SJSA1 (cell line): ENCODE results near the gene TIMM44. TPM values are rescaled to one million over a fixed set of nuclear protein-coding genes. Genes with fewer than 3 reads are reported as not detected.

Source experiments
- DNase-seq, 2 experiments: peaks; one replicate each; pipeline ENCODE4 v3.0.0-alpha.2; 2015 to 2020; ENCODE audit warnings: low spot score in 2 of 2, low read depth in 1 of 2
- H3K27ac ChIP-seq: fragments of 250-450 bp; sonication (Bioruptor Pico); 2 replicates; pipeline ENCODE4 v1.5.1; 2020; ENCODE audit warnings: mild to moderate bottlenecking, moderate library complexity
- H3K27me3 ChIP-seq: fragments of 250-450 bp; sonication (Bioruptor Pico); replicated peaks from 2 replicates; pipeline ENCODE4 v1.5.1; 2020; ENCODE audit warnings: mild to moderate bottlenecking, moderate library complexity
- H3K36me3 ChIP-seq: fragments of 250-450 bp; sonication (Bioruptor Pico); 2 replicates; pipeline ENCODE4 v1.5.1; 2020; ENCODE audit warnings: mild to moderate bottlenecking
- H3K4me1 ChIP-seq: fragments of 250-450 bp; sonication (Bioruptor Pico); replicated peaks from 2 replicates; pipeline ENCODE4 v1.6.1; 2021; ENCODE audit warnings: mild to moderate bottlenecking
- H3K4me3 ChIP-seq: fragments of 250-450 bp; sonication (Bioruptor Pico); 2 replicates; pipeline ENCODE4 v1.5.1; 2020; ENCODE audit warnings: mild to moderate bottlenecking
- H3K9me3 ChIP-seq: fragments of 250-450 bp; sonication (Bioruptor Pico); replicated peaks from 2 replicates; pipeline ENCODE4 v1.5.1; 2020; ENCODE audit warnings: mild to moderate bottlenecking
- total RNA-seq: library from RNA; depleted of rRNA; stranded (reverse); fragments of >200 nt; shearing (Covaris generic); gene quantifications from 2 replicates; pipeline ENCODE4 v1.2.3, GENCODE V29; 2014; rRNA removed

Gene TIMM44, protein sequence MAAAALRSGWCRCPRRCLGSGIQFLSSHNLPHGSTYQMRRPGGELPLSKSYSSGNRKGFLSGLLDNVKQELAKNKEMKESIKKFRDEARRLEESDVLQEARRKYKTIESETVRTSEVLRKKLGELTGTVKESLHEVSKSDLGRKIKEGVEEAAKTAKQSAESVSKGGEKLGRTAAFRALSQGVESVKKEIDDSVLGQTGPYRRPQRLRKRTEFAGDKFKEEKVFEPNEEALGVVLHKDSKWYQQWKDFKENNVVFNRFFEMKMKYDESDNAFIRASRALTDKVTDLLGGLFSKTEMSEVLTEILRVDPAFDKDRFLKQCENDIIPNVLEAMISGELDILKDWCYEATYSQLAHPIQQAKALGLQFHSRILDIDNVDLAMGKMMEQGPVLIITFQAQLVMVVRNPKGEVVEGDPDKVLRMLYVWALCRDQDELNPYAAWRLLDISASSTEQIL
- total RNA-seq = 49.6 and 65.3 TPM in 2 replicates

DNA sequence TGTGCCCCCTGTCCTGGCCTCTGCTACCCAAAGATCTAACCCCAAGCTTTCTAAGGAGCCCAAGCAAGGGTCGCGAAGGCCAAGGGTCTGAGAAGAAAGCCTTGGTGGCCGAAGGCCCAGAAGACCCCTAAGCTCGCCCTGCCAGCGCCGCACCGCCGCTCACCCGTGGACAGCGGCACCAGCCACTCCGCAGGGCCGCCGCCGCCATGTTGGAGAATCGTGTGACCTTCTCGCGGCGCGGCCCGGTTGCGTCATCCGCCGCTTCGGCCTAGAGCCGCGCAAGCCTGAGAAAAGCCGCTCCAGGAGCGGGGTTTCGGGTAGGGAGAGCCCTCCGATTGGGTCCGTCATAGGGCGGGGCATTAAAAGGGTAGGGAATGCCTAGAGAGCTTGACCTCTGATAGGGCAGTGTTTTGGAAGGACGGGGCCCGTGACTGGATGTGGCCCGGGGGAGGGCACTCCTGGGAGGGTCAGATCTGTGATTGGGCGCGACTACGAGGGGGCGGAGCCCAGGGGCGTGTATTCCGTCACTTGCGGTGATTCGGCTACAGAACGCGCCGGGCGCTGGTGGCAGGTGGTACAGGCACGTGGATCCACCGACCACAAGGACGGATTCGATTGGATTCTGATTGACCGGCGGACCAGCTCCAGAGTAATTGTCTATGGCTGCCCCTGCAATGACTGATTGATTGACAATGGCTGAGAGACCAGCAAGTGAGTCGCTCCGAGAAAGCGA, at the start of gene TIMM44:
TSS of gene TIMM44 (minus strand) at position 223 of the 733 bp plus-strand sequence. CDS start at position 208, 15 bp downstream.
- Histone ChIP-seq H3K4me1 (peaks cover 3% of the 10 kb centered on the region; the same call in 1 of the 2 replicates), H3K27ac (peak within 1 kb of the TSS; percentile 85), H3K4me3 (peak within 1 kb of the TSS; percentile 79), H3K27me3 (no peaks in the 10 kb centered on the region), H3K36me3 (peaks cover 36% of the 10 kb centered on the region), H3K9me3 (no peaks in the 10 kb centered on the region)
- peak; percentile 99 to 100 for DNase-seq

DNA sequence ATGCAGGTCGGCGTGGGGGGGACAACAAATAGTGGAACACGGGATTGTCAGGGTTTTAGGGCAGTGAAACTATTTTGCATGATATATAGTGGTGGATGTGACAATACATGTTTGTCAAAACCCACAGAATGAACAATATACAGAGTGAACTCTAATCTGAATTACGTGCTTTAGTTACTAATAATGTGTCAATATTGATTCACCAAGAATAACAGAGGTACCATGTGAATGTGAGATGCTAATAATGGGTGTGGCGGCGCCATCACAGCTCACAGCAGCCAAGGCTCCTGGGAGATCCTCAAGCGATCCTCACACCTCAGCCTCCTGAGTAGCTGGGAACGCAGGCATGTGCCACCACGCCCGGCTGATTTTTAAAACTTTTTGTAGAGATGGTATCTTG, 49.1 kb upstream of the TIMM44 start:
- no peaks in the 10 kb centered on the region for H3K27me3 ChIP-seq
- H3K4me1 ChIP-seq = peaks cover 32% of the 10 kb centered on the region
- H3K4me3 ChIP-seq = no peak overlapping the region
- DNase-seq = no peak
- no peaks in the 10 kb centered on the region for H3K9me3 ChIP-seq
- no peak overlapping the region for H3K27ac ChIP-seq
- H3K36me3 ChIP-seq = peaks cover 44% of the 10 kb centered on the region

DNA sequence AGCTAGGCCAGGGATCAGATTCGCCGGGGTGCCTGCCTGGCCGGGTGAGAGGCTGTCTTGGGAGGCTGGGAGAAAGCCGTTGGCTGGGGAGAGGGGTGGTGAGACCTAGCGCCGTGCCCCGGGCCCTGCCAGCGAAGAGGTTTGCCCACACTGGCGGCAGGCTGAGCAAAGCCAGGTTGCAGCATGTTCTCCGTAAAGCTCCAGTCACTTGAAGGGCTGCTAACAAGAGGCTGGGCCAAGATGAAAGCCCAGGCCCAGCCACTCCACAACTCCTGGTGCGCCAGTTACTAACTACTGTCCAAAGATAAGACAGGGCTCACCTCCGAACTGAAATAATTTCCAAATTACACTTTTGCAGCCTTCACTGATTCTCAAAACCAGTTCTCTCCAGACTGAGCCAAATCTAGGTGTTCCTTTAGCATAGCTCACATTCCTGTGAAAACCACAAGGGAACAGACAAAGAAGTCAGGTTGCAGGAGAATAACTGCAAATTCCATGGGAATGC, 45.7 kb upstream of the TIMM44 start:
- H3K4me1 ChIP-seq = peaks cover 40% of the 10 kb centered on the region
- no peaks in the 10 kb centered on the region for H3K9me3 ChIP-seq
- peak in 1 of 2 experiments; percentile 38 for DNase-seq
- H3K27ac ChIP-seq = peak overlapping the region; percentile 64
- no peak overlapping the region for H3K4me3 ChIP-seq
- H3K36me3 ChIP-seq = peaks cover 73% of the 10 kb centered on the region
- no peaks in the 10 kb centered on the region for H3K27me3 ChIP-seq

DNA sequence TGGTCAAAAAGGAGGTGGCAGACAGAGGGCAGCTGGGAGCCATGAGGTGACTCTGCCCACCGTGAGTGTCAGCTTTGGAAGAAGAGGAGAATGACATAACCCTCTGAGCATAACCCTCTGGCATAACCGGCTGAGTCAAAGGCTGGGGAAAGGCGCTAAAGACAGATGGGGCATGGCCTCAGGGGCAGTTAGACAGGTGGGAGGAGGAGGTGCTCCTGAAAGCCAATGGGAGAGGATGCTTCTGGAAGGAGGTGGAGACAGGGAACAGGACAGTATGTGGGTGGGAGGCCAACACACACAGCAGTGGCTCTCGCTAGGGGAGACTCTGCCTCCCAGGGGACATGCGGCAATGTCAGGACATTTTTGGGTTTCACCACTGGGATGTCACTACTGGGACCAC, 44.8 kb upstream of the TIMM44 start:
- peak overlapping the region; percentile 64; the same call in 1 of the 2 replicates for H3K27ac ChIP-seq
- peaks cover 81% of the 10 kb centered on the region for H3K36me3 ChIP-seq
- no peaks in the 10 kb centered on the region for H3K9me3 ChIP-seq
- no peak for DNase-seq
- H3K4me3 ChIP-seq = no peak overlapping the region
- H3K4me1 ChIP-seq = peaks cover 40% of the 10 kb centered on the region
- H3K27me3 ChIP-seq = no peaks in the 10 kb centered on the region

DNA sequence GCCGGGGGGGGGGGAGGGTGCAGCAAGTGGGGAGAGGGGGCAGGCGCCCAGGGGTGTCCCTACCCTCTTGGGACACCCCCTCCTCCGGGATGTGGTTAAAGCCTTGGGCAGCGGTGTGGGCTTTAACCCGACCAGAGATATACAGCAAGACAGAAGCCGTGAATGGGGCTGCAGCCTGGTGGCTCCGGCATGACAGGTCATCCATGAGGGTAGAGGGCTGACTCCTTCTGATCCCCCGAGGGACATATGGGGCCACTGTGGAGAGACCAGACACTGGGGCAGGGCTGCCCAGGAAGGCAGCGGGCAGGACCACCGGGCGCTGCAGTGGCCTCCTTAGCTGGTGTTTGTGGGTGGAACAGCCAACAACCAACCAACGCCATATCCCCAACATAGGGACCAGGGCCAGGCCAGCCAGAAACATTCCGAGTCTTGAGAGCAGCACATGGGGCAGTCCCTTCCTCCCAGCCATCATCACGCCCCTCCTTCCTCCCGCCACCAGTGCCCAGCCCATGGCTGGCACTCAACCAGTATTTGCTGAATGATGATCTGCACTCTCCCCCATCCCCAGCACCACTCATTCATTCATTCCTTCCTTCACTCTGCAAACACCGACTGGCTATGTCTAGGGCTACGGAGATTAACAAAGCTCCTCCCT, 43.8 kb upstream of the TIMM44 start:
- Histone ChIP-seq H3K4me1 (peaks cover 40% of the 10 kb centered on the region), H3K9me3 (no peaks in the 10 kb centered on the region), H3K27me3 (no peaks in the 10 kb centered on the region), H3K36me3 (peaks cover 91% of the 10 kb centered on the region), H3K27ac (peak overlapping the region; percentile 35; the same call in 1 of the 2 replicates), H3K4me3 (no peak overlapping the region)
- DNase-seq = no peak

DNA sequence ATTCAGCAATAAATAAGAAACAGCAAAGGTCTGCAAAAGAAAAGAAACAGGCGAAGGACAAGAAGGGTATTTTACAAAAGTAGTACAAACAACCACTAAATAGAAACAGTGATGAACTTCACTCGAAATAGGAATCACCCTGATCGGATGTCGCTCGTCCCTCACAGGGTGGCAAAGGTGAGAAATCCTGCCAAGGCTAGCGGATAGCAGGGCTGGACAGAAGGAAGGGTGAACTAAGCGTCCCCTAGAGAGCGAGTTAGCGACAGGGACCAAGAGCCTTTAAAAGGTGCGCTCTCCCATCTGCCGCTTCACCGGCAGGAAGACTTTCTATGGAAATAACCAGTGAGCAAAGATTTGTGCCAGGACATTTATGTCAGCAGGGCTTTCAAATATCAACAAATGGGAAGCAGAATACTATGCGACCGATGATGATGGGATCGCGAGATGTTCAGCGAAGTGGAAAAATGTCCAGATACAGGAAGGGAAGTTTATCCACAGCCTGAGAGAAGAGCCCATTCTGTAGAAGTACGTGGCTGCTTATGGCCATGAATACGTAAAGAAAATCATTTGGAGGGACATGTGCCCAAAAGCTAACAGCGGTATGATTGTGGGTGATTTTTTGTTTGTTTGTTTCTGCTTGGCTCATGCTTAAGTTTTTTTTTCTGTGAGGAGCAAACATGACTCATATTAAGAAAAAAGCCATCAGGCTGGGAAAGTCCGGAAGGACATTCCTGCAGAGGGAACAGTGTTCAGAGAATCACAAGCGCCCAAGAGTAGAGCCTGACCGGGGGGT, 43.1 kb upstream of the TIMM44 start:
- Histone ChIP-seq H3K27me3 (no peaks in the 10 kb centered on the region), H3K4me3 (no peak overlapping the region), H3K9me3 (no peaks in the 10 kb centered on the region), H3K36me3 (peaks cover 93% of the 10 kb centered on the region), H3K4me1 (peaks cover 40% of the 10 kb centered on the region), H3K27ac (peak overlapping the region; percentile 45)
- DNase-seq = peak; percentile 63 to 89

DNA sequence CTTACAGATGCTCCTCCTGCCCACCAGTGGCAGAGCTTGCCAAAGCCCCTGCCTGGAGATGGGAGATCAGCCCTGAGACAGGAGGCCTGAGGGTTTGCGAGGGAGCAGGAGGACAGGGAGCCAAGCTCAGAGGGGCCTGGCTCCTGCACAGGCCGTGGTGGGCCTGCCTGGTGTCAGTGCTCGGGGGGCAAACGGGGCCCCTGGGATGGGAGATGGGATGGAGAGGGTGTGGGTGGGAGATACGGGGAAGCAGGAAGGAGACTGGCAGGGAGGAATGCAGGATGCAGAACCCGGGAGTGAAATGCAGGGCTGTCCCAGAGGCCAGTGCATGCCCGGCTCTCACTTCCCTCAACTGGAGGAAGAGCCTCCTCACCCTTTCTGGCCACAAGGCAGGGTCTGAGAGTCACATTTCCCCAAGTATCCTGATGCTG, 42.0 kb upstream of the TIMM44 start:
- no peak overlapping the region for H3K27ac ChIP-seq
- H3K36me3 ChIP-seq = peaks cover 88% of the 10 kb centered on the region
- H3K9me3 ChIP-seq = no peaks in the 10 kb centered on the region
- peaks cover 40% of the 10 kb centered on the region for H3K4me1 ChIP-seq
- no peaks in the 10 kb centered on the region for H3K27me3 ChIP-seq
- H3K4me3 ChIP-seq = no peak overlapping the region
- no peak for DNase-seq

DNA sequence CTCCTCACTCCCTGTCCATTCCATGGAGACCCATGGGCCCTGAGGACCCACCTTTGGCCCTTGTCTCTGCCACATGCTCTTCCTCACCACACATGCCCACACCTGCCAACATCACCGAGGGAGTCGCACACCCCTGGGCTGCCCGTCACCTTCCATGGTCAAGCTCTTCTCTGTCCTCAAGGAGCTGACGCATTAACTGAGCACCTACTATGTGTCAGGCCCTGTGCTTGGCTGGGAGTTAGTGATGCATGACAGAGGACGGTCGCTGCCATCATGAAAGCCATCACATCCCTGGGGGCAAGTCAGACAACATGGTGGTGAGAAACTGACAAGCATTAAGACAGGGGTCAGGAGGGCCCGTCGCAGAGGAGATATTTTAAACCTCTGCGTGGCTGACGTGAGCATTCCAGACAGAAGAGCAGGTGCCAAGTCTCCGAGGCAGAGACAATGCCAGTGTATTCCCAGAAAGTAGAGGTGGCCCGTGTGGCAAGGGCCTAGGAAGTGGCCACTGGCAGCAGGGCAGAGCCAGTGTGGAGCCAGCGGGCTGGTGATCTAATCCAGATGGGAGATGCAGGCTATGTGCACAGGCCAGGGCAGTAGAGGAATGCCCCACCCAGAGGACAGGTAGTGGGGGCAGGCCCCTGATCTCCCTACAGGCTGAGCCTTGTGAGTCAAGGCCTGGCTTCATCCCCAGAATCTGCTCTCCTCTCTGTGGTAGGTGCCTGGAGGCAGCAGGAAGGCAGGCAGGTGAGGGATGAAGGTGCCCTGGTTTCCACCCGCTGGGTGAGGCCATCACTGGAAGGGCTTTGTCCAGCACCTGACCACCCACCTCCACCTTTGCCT, 40.8 kb upstream of the TIMM44 start:
- peaks cover 32% of the 10 kb centered on the region for H3K4me1 ChIP-seq
- H3K27ac ChIP-seq = no peak overlapping the region
- no peaks in the 10 kb centered on the region for H3K9me3 ChIP-seq
- peaks cover 88% of the 10 kb centered on the region for H3K36me3 ChIP-seq
- H3K27me3 ChIP-seq = no peaks in the 10 kb centered on the region
- no peak overlapping the region for H3K4me3 ChIP-seq
- DNase-seq = no peak

DNA sequence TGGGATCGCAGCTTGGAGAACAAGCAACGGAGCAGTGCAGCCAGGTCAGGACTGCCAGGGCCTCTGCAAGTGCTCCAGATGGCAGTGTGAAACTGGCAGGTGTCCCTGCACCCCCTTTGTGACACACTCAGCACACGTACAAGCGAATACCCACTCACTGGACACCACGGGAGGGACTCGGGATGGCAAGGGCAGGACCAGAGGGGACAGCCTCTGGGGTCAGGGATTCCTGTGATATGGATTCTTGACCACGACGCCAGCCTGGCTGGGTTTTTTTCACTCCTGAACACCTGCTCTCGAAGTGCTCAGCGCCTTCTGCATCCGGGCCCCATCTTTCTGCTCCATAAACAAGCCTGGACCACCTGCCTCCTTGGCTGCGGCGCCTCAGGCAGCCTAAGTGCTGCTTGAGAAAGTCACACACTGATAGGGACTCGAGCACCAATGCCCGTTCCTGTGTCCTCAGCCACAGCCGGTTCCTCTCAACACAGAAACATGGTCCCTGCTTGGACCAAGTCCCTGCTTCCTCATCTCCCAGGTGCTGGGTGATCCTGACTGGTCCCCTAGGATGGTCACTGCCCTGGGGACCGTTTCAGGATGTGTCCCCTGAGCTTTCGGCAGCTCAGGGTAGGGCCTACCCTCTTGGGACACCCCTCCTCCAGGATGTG, 40.0 kb upstream of the TIMM44 start:
- peaks cover 88% of the 10 kb centered on the region for H3K36me3 ChIP-seq
- no peaks in the 10 kb centered on the region for H3K9me3 ChIP-seq
- no peak overlapping the region for H3K4me3 ChIP-seq
- H3K27me3 ChIP-seq = no peaks in the 10 kb centered on the region
- peaks cover 24% of the 10 kb centered on the region for H3K4me1 ChIP-seq
- no peak for DNase-seq
- H3K27ac ChIP-seq = no peak overlapping the region

DNA sequence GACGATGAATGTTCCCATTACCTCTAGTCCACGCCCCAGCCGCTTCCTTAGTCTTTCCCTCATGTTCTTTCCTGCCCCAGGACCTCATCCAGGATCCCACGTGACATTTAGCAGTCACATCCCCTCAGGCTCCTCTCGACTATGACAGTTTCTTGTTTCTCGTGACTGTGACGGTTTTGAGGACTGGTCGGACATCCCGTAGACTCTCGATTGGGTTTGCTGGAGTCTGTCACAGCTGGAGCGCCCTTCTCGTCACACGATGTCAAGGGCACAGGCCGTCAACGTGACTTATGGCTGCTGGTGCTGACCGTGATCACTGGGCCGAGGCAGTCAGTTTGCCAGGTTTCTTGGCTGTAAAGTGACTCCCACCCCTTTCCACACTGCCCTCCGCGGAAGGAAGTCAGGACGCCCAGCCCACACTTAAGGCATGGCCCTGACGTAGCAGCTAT, 39.2 kb upstream of the TIMM44 start:
- Histone ChIP-seq H3K27ac (no peak overlapping the region), H3K27me3 (no peaks in the 10 kb centered on the region), H3K4me1 (peaks cover 16% of the 10 kb centered on the region), H3K4me3 (no peak overlapping the region), H3K36me3 (peaks cover 88% of the 10 kb centered on the region), H3K9me3 (no peaks in the 10 kb centered on the region)
- DNase-seq = no peak

DNA sequence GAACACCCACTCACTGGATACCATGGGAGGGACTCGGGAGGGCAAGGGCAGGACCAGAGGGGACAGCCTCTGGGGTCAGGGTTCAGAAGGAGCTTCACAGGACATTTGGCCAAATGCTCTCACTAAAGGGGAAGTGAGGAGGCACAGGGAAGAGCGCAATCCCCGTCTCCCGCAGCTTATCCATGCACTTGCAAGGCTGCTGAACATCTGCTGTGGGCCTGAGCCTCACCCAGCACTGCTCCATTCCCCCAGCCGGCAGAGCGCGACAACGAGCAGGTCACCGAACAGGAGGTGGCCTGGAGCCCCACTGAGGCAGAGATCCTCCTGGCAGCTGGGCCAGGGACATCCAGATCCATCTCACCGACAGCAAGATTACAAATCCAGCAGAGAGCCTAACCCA, 38.6 kb upstream of the TIMM44 start:
- Histone ChIP-seq H3K9me3 (no peaks in the 10 kb centered on the region), H3K4me1 (peaks cover 10% of the 10 kb centered on the region), H3K4me3 (no peak overlapping the region), H3K36me3 (peaks cover 88% of the 10 kb centered on the region), H3K27ac (no peak overlapping the region), H3K27me3 (no peaks in the 10 kb centered on the region)
- no peak for DNase-seq

DNA sequence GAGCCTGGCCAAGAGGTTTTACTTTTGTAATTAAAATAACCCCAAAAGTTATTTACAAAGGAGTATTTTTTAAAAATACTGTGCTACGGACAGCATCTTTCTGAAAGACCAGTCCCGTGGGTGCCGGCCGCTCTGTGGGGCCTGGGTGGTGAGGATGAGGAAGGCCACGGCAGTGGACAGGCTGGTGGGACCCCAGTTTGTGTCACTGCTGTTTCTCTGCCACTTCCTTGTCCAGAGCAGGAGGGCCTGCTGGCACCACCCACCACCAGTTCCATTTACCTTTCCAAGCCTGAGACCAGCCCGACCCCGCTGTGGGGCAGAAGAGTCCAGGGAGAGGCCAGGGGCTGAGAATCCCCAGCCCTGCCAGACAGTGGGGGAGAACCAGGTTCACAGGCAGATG, 38.2 kb upstream of the TIMM44 start:
- Histone ChIP-seq H3K27ac (no peak overlapping the region), H3K36me3 (peaks cover 91% of the 10 kb centered on the region), H3K4me1 (peaks cover 8% of the 10 kb centered on the region), H3K4me3 (no peak overlapping the region), H3K9me3 (no peaks in the 10 kb centered on the region), H3K27me3 (no peaks in the 10 kb centered on the region)
- no peak for DNase-seq
